Endothelial cell of umbilical vein (primary cell): ENCODE data around the gene RAB12. TPM values are rescaled to one million over a fixed set of nuclear protein-coding genes. Genes with fewer than 3 reads are reported as not detected.

Experiments
- BruUV-seq: library from RNA; stranded (reverse); fragments of 400-500 nt; replicated peaks from 2 replicates; lab custom pipeline; 2021; lab: Mats Ljungman, UMichigan
- CTCF ChIA-PET: fragments of 300-600, 350-600 bp; sonication (Branson Sonifier 250); formaldehyde crosslinking; loops from one replicate; lab custom pipeline; 2021; ENCODE audit warnings: antibody characterized with exemption, inconsistent platforms; lab: Charles Lee
- POLR2A ChIA-PET: fragments of 300-600, 350-600 bp; sonication (Branson Sonifier 250); formaldehyde crosslinking; loops from one replicate; lab custom pipeline; 2021; ENCODE audit warnings: antibody characterized with exemption, inconsistent platforms; lab: Charles Lee
- DNase-seq: peaks from one replicate; pipeline ENCODE4 v3.0.0-alpha.2; 2011; ENCODE audit warnings: low read depth, low spot score
- FAIRE-seq: peaks from 2 replicates; lab custom pipeline; 2011; peaks lifted over from hg19 to GRCh38; lab: Jason Lieb, UNC
- H2AFZ ChIP-seq: 2 replicates; pipeline ENCODE4 v1.6.0; 2012; ENCODE audit warnings: low read depth, low read length, control low read depth, inconsistent platforms
- H3K27ac ChIP-seq: 2 replicates; pipeline ENCODE4 v1.5.1; 2011; ENCODE audit warnings: low read depth, mild to moderate bottlenecking, control low read depth, low read length, moderate library complexity; ENCODE audit not compliant: insufficient read depth
- H3K27me3 ChIP-seq, 2 experiments: 2 replicates each; pipeline versions ENCODE4 v1.6.0 to v1.6.1; 2011; ENCODE audit warnings: low read length in 2 of 2, mixed read lengths in 1 of 2; ENCODE audit not compliant: control insufficient read depth in 2 of 2, insufficient read depth in 2 of 2
- H3K36me3 ChIP-seq, 2 experiments: 2 replicates in 1 of 2; 3 replicates in 1 of 2; pipeline ENCODE4 v1.5.1; 2011; ENCODE audit warnings: low read length in 2 of 2, mild to moderate bottlenecking in 1 of 2, moderate library complexity in 1 of 2; ENCODE audit not compliant: control insufficient read depth in 2 of 2, insufficient read depth in 2 of 2; ENCODE audit errors: extremely low read depth in 1 of 2
- H3K4me1 ChIP-seq: 3 replicates; pipeline ENCODE4 v1.5.1; 2011; ENCODE audit warnings: mild to moderate bottlenecking, low read length; ENCODE audit not compliant: control insufficient read depth, insufficient read depth; ENCODE audit errors: extremely low read depth
- H3K4me2 ChIP-seq: 2 replicates; pipeline ENCODE4 v1.6.1; 2011; ENCODE audit warnings: low read length, control low read depth, mixed read lengths; ENCODE audit not compliant: insufficient read depth
- H3K4me3 ChIP-seq, 3 experiments: fragments of 200-600 bp in 1 of 3; sonication (generic), shearing (Covaris generic) in 1 of 3; replicated peaks in 1 of 3; 2 replicates each; pipeline ENCODE4 v1.5.1; 2011 to 2016; ENCODE audit warnings: control low read depth in 3 of 3, low read length in 3 of 3, mild to moderate bottlenecking in 2 of 3, inconsistent platforms in 1 of 3, low read depth in 1 of 3, moderate library complexity in 1 of 3; ENCODE audit not compliant: insufficient read depth in 1 of 3
- H3K79me2 ChIP-seq: 2 replicates; pipeline ENCODE4 v1.6.0; 2012; ENCODE audit warnings: low read length, inconsistent platforms; ENCODE audit not compliant: control insufficient read depth, insufficient read depth
- H3K9ac ChIP-seq: replicated peaks from 2 replicates; pipeline ENCODE3; 2011; ENCODE audit warnings: low read length, control low read depth; ENCODE audit not compliant: insufficient read depth; ENCODE audit errors: extremely low read depth
- H3K9me1 ChIP-seq: replicated peaks from 3 replicates; pipeline ENCODE4 v1.6.0; 2011; ENCODE audit warnings: mild to moderate bottlenecking, low read length; ENCODE audit not compliant: control insufficient read depth, insufficient read depth; ENCODE audit errors: extremely low read depth
- H3K9me3 ChIP-seq: replicated peaks from 2 replicates; pipeline ENCODE4 v1.5.1; 2012; ENCODE audit warnings: low read length, inconsistent platforms; ENCODE audit not compliant: control insufficient read depth, insufficient read depth
- H4K20me1 ChIP-seq: replicated peaks from 2 replicates; pipeline ENCODE3; 2011; ENCODE audit warnings: mild to moderate bottlenecking, low read length; ENCODE audit not compliant: control insufficient read depth, insufficient read depth; ENCODE audit errors: extremely low read depth
- CTCF ChIP-seq, 2 donors: IDR thresholded peaks; 1 replicate in 1 of 2; 2 replicates in 1 of 2; pipeline ENCODE4 v1.5.1; 2011; ENCODE audit warnings: low read length in 2 of 2, mild to moderate bottlenecking in 2 of 2, moderate library complexity in 2 of 2, control low read depth in 1 of 2, inconsistent platforms in 1 of 2, low read depth in 1 of 2; ENCODE audit not compliant: insufficient read depth in 1 of 2; ENCODE audit errors: extremely low read depth in 1 of 2
- EZH2 ChIP-seq: IDR thresholded peaks from 2 replicates; pipeline ENCODE4 v1.6.1; 2012; ENCODE audit warnings: borderline replicate concordance, low read depth, mild to moderate bottlenecking, moderate library complexity, low read length, inconsistent platforms; ENCODE audit not compliant: severe bottlenecking
- FOS ChIP-seq: IDR thresholded peaks from 2 replicates; pipeline ENCODE4 v1.6.1; 2011; ENCODE audit warnings: mild to moderate bottlenecking, low read length, moderate library complexity, borderline replicate concordance; ENCODE audit not compliant: insufficient read depth
- GATA2 ChIP-seq: IDR thresholded peaks from 2 replicates; pipeline ENCODE4 v1.7.0; 2011; ENCODE audit warnings: low read depth, mild to moderate bottlenecking, moderate library complexity, mixed read lengths, low read length; ENCODE audit not compliant: insufficient read length, insufficient read depth
- JUN ChIP-seq: IDR thresholded peaks from 2 replicates; pipeline ENCODE4 v1.6.1; 2011; ENCODE audit warnings: borderline replicate concordance, low read depth; ENCODE audit not compliant: insufficient read length, insufficient read depth
- MAX ChIP-seq: IDR thresholded peaks from 2 replicates; pipeline ENCODE4 v1.6.1; 2011; ENCODE audit not compliant: insufficient read depth, insufficient read length
- MYC ChIP-seq: IDR thresholded peaks from one replicate; pipeline ENCODE4 v1.6.1; 2011; ENCODE audit warnings: mild to moderate bottlenecking, low read depth, low read length
- POLR2A ChIP-seq: IDR thresholded peaks from 2 replicates; pipeline ENCODE4 v1.6.1; 2012; ENCODE audit warnings: low read depth, mild to moderate bottlenecking, control low read depth, low read length
- POLR2AphosphoS5 ChIP-seq: IDR thresholded peaks from 2 replicates; pipeline ENCODE4 v1.6.1; 2012; ENCODE audit warnings: low read depth, mild to moderate bottlenecking, control low read depth, low read length, moderate library complexity; ENCODE audit not compliant: insufficient read depth
- dilution Hi-C: fragments of 300-500 bp; cut with MboI; formaldehyde crosslinking; loops from one replicate; pipeline ENCODE4 v1.15.0; 2019; ENCODE audit warnings: low sequenced_read_pairs; ENCODE audit not compliant: extremely low pct_ligation_motif_present
- intact Hi-C: fragments of 100-400 bp; cut with micrococcal nuclease; formaldehyde crosslinking; loops from one replicate; pipeline ENCODE4 v1.10.0; 2022
- polyA plus RNA-seq, 4 experiments: library from polyadenylated mRNA; depleted of rRNA in 3 of 4; stranded (reverse) in 3 of 4; unstranded in 1 of 4; fragments of >200 nt; gene quantifications; 2 replicates each; pipeline versions ENCODE4 v1.2.1 to v1.2.3, GENCODE V29; 2011 to 2012; ENCODE audit warnings: missing spikeins in 1 of 4
- total RNA-seq: library from RNA; stranded (reverse); gene quantifications from 2 replicates; pipeline ENCODE4 v1.2.3, GENCODE V29; 2021

The RAB12 gene
- total and polyA plus RNA-seq, 2 donors (not counting 3 experiments of a cell fraction or from before 2014, with no cell fraction given): 11.5 to 42.0 TPM

GRCh38 chr18:8603663-8604520 lies 5.3 kb upstream of the RAB12 start:
- no peak overlapping the region for H3K27ac ChIP-seq
- peaks cover 6% of the 10 kb centered on the region for H3K4me1 ChIP-seq
- no peaks in the 10 kb centered on the region for H4K20me1 ChIP-seq
- CTCF ChIA-PET: interaction anchor here (0.7 kb wide), 1 partner anchor 9 kb away, joined by 3 read pairs; no protein-coding TSS in a partner anchor
- dilution Hi-C loops: no loop called here
- no peak overlapping the region for H3K4me2 ChIP-seq
- H3K9me3 ChIP-seq: no peaks in the 10 kb centered on the region
- H3K9me1 ChIP-seq: no peaks in the 10 kb centered on the region
- H3K36me3 ChIP-seq: no peaks in the 10 kb centered on the region
- no peak overlapping the region for H3K4me3 ChIP-seq
- TF ChIP-seq POLR2AphosphoS5 (no peak), FOS (no peak), EZH2 (no peak), GATA2 (no peak), JUN (no peak), MAX (no peak), POLR2A (no peak), CTCF (IDR thresholded peaks at IDR 0.05; ENCODE audit: extremely low read depth in 1 of 2, insufficient read depth in 1 of 2, low read depth in 1 of 2, low read length in 2 of 2) (no peak), MYC (no peak)
- POLR2A ChIA-PET: no interaction called here
- DNase-seq (no peak), FAIRE-seq (no peak)
- H3K79me2 ChIP-seq: no peaks in the 10 kb centered on the region
- H3K9ac ChIP-seq: no peak overlapping the region
- H3K27me3 ChIP-seq: peaks cover 18 to 20% of the 10 kb centered on the region in 2 experiments
- intact Hi-C loops: no loop called here
- no peak overlapping the region for H2AFZ ChIP-seq
- no TSS peak for BruUV-seq
